HG03460 (cell line): ENCODE data around the gene MYCL.

Experiments used
- ATAC-seq: cut with Tn5 transposase; IDR thresholded peaks from one replicate; pipeline ENCODE4 v1.9.1; 2021; ENCODE audit not compliant: unreplicated experiment

MYCL gene

DNA sequence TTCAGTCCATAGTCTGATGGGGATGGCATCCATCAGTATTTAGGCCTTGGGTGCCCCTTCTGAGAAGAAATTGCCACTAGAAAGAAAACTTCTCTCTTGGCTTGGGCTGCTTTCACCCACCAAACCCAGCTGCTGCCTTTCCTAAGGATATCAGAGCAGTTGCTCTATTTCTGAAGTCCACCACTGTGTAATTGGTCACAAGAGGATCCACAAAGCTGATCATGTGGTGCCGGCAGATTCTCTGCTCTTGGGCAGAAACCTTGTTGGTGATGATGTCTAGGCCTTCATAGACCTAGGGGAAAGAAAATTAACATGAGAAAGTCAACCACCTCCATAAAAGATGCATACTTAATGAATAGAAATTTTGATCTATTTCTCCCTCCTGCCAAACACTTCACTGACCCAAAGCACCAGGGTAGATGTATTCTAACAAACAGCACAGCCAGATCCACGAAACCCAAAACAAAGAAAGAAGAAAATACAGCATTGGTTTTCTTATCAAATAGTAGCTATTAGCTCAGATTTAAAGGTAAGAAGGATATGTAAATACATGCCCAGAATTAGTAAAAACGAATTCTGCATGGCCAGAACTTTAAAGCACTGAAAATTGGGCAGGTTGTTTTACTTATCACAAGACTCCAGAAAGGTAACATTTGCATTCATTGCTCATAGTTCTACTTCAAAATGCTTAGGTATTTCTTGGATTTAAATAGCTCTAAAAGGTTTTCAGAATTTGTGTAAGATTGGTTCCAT is 44.4 kb downstream of the MYCL start:
- no peak for ATAC-seq

DNA sequence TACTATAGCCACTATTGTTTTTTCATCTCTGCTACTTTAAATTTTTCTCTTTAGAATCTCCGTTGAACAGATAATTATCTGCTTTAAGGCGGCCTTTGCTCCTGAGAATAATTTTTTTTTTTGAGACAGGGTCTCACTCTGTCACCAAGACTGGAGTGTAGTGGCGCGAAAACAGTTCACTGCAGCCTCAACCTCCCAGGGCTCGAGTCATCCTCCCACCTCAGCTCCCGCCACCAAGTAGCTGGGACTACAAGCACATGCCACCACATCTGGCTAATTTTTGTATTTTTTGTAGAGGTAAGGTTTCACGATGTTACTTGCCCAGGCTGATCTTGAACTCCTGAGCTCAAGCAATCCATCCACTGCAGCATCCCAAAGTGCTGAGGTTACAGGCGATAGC is 47.0 kb downstream of the MYCL start:
- no peak for ATAC-seq

DNA sequence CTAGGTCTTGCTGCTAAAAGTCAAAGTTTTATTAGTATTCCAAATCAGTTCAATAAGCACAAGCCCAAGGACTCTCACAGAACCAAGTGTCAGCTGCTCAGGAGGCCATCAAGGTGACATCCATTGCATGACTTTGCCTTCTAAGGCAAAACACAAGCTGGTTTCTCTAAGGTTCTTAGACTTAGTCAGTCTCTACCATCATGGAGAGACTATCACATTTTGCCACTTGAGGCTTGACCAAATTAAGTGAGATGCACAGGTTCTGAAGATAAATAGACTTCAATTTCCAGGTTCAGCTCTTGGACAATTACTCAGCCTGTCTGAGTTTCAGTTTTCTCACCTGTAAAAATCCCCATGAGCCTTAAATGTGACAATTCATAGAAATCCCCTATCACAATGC is 47.4 kb downstream of the MYCL start:
- ATAC-seq = no peak

DNA sequence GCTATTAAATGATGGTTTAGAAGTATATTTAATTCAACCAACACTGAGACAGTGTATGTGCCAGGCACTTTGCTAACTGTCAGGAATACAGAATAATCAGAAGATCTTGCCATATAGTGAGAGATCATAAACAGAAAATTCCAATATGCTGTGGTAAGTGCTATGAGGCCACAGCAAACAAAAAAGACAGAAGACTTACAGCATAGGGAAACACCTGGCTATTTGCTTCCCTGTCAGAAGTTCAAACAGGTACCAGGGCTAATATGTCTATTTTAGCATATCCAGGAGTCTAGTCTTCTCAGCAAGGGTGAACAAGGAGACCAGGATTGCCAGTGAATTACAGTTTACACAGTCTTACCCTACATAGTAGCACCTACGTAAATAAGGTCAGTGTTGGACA is 48.8 kb downstream of the MYCL start:
- ATAC-seq = no peak

DNA sequence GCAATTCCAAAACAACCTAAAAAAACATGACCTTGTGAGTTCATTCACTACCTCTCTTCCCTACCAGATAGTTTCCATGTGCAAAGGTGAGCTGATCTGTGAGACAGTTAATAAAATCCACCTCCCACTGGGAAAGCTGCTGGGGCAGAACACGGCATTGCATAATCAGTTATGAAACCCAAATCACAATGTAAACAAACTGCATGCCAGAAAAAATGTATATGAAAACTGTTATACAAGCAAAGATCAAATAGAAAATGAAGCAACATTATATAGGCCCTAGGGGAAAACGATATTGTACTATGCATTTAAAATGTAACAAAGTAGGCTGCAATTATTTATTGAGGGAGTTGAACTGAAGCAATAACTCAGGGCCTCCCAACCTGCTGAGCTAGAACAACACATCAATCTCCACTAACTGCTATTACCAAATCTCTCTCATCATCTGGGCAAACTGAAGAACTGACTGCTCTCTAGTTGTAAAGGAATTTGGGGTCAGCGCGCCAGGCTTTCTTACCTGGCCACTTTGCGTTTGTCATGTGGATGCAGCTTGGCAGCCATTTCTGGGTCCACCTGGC is 49.4 kb downstream of the MYCL start:
- no peak for ATAC-seq

DNA sequence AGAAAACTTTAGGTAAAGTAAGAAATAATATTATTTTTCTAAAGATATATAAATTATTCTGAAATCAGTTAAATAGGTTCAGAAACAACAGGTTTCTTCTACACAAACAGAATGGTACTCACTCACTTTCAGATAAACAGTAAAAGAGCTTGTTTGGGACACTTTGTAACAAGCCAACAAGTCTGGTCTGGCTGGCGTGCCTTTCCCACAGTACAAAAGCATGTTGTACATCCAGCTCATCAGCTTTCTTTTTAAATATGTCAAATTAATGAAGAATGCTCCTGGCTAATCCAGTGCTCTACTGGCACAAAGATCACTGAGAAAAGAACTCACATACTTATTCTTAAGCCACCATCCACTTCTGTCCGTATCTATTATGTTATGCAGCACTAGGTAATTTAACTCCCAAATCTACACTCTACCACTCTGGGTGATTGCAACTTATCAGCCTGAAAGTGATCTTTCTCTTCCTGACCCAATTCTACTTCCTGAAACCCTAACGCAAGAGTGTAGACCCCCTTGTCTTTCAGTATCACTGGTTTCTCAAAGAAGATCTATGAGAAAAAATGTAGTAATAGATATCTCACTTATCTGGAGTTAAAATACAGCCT is 51.0 kb downstream of the MYCL start:
- ATAC-seq = no peak

DNA sequence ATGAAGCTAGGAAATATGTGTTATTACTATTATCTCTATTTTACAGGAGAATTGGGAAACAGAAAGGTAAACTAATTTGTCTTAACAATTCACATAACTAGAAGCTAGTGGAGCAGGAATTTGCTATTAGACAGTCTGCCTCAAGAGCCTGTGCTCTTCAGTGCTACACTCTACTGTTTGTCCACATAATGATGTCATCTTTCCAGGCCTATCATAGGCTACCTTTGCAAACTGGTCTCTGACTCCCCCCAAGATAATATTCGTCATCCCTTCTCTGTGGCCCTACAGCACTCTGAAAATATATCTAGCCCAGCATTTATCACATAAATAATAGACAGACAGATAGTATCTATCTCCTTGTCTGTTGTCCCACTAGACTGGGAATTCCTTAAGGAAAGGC is 52.5 kb downstream of the MYCL start:
- no peak for ATAC-seq

DNA sequence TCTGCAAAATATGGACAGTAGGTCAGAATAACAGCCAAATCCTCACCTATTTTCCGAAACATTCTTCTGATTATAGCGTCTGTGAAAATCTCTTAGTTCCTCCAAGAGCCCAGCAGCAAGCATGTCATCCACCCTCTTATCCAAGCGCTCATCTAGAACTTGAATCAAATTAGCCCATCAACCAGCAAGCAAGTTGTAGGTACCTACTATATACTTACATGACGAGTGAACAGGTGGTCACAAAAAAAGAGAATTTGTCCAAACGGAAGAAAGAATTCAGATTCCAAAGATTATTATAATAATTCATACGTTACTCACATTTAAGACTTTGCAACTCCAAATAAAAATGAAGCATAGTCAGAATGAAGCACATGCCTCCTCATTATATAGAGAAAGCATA is 53.8 kb downstream of the MYCL start:
- no peak for ATAC-seq

DNA sequence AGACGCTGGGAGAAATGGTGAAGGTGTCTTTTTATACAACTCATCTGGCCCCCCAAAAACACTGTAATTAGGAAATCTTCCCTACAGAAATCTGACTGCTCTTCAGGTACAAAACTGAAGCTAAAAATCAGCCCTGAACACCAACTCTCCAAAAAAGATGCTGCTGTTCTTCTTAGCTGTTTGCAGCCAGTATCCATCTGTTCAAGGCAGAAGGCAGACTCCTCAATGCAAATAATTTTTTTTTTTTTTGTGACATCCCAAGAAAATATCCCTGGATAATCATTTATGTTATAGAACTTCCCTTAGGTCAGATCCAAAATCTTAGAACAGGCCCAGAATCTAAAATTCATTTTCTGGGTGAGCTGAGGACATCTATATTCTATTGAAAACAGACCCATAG is 54.9 kb downstream of the MYCL start:
- ATAC-seq = no peak

DNA sequence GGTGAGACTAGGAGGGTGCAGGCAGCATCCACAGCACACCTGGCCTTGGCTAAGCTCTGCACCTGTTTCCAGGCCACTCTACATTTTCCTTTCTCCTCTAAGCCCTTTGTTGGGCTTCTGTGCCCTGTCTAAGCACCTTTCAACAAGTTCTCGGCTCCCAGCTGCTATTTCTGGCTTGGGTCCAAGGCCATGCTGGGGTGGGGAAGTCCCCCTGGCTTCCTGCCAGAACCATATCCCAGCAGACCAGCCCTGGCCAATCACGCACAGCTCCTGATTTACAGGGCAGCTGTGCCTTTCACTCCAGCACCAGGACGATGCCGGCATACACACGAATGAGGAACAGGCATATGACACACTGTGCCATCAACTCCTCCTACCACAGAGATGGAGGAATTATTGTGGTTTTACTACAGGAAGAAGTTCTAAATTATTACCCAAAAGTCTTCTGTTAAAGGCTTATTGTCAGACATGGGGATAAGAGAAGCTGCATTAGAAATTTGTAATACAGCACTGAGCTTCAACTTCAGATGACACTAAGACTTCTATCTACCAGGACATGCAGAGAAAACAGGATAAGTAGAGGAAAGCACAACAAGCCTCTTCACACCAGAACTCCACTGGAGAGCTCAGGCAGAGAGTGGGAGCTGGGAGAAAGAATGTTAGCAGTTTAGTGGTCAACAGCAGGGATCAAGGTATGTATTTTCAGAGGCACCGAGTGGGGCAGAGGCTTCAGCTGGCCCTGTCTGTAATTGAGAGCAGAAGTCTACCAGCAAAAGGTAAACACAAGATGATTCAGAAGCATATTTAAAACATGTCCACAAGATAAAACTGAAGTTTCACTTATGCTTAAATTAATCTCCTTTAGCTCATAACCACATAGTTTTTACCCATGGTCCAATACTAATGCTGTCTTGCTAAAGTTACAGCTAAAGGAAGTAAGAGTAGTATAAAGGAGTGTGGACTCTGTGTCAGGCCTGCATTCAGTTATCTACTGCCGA is 55.8 kb downstream of the MYCL start:
- ATAC-seq = peak; percentile 56
